Adrenal gland (tissue), 12 donors: Measurements from ENCODE around the gene TTC4. TPM values are rescaled to one million over a fixed set of nuclear protein-coding genes. Genes with fewer than 3 reads are reported as not detected.

ENCODE experiments used
- DNase-seq, 7 donors: peaks; one replicate each; pipeline ENCODE4 v3.0.0-alpha.2; 2019 to 2020
- H3K27ac ChIP-seq, 5 donors: fragments of 200-600 bp; sonication (generic) in 4 of 5; 1 replicate in 3 of 5; 2 replicates in 2 of 5; pipeline versions ENCODE4 v1.5.1 to v1.8.0; 2016 to 2020; ENCODE audit warnings: mild to moderate bottlenecking in 1 of 5
- H3K27me3 ChIP-seq: fragments of 200-600 bp; 2 replicates; pipeline ENCODE4 v1.8.0; 2021
- H3K36me3 ChIP-seq, 2 donors: fragments of 200-600 bp; replicated peaks in 1 of 2; 1 replicate in 1 of 2; 2 replicates in 1 of 2; pipeline versions ENCODE4 v1.5.1 to v1.8.0; 2018 to 2022
- H3K4me1 ChIP-seq, 2 donors: fragments of 200-600 bp; replicated peaks in 1 of 2; 1 replicate in 1 of 2; 2 replicates in 1 of 2; pipeline versions ENCODE4 v1.5.1 to v1.8.0; 2018 to 2021
- H3K4me3 ChIP-seq, 4 donors: fragments of 200-600 bp; sonication (generic) in 3 of 4; one replicate each; pipeline ENCODE4 v1.5.1; 2016 to 2018
- H3K9me3 ChIP-seq, 3 donors: fragments of 200-600 bp; sonication (generic) in 1 of 3; replicated peaks in 1 of 3; 1 replicate in 2 of 3; 2 replicates in 1 of 3; pipeline versions ENCODE4 v1.5.1 to v1.8.0; 2016 to 2021
- POLR2A ChIP-seq, 2 donors: fragments of 450-650 bp; IDR thresholded peaks; one replicate each; pipeline ENCODE4 v1.6.1; 2017; ENCODE audit warnings: antibody characterized with exemption in 2 of 2, mild to moderate bottlenecking in 2 of 2, moderate library complexity in 1 of 2
- WGBS, 4 donors: extraction: QIAGEN DNeasy Blood & Tissue Kit in 2 of 4; methylation state at CpG; one replicate each; pipeline versions ENCODE4 v1.1.5 to v1.1.7; 2013 to 2017; 5-methylcytosine and 5-hydroxymethylcytosine counted together
- intact Hi-C, 2 donors: fragments of 100-400 bp; cut with DNase I; formaldehyde crosslinking; loops; one replicate each; pipeline versions ENCODE4 v1.14.1 to v1.15.0; 2022 to 2023
- polyA plus RNA-seq, 3 donors: library from polyadenylated mRNA; stranded (reverse); fragments of 200-250 nt in 2 of 3; fragments of 350-450 nt in 1 of 3; fragmentation: Illumina TruSeq in 1 of 3; extraction: RNeasy Lipid Tissue Mini Kit (QIAGEN cat#74804) in 1 of 3; gene quantifications; one replicate each; pipeline ENCODE4 v1.2.3, GENCODE V29; 2013 to 2014
- total RNA-seq, 9 donors: library from RNA; depleted of rRNA in 4 of 9; stranded (reverse); fragments of >200 nt in 4 of 9; fragments of 120-200 nt in 1 of 9; fragmentation: NEBNext Ultra II Directional in 1 of 9; extraction: Animal tissue kit (Norgen Biotek cat#: 25700) in 1 of 9; gene quantifications; one replicate each; pipeline versions ENCODE4 v1.1.0 to v1.2.4, GENCODE V29; 2013 to 2023
- TF ChIP-seq, protein P1 (sequence below), 6 experiments: fragments of 450-650 bp in 4 of 6; fragments of 200-600 bp in 2 of 6; sonication (generic) in 1 of 6; IDR thresholded peaks; 1 replicate in 5 of 6; 2 replicates in 1 of 6; pipeline versions ENCODE4 v1.5.1 to v1.8.0; 2016 to 2021; ENCODE audit warnings: antibody characterized with exemption in 6 of 6, mild to moderate bottlenecking in 2 of 6, moderate library complexity in 1 of 6
- donor health status: healthy with polysubstance abuse.
- donor health status: Bipolar disorder and iron deficiency.
- donor health status: DM: yes; HTN: yes; CAD: no.
- donor health status: DM: no; HTN: no; CAD: no.
- donor health status: DM: no; HTN: no; CAD: no.
- donor health status: DM: yes; HTN: yes; CAD: no.

TTC4 gene
- total and polyA plus RNA-seq, 12 donors = 7.0 to 59.9 (median 18.6) TPM

DNA sequence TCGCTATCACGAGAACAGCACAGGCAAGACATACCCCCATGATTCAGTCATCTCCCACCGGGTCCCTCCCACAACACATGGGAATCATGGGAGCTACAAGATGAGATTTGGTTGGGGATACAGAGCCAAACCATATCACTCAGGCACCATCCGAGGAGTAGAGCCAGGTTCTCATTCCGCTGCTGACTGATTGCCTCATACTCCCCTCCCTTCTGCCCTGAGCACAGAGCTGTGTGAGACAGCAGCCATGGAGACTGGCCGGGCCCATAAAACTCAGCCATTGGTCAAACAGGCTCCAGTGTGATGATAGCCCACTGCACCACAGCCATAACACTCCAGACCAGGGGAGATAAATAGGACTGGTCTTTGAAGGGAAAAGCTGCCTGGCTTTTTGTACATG, 22.6 kb downstream of the TTC4 start:
- DNase-seq = no peak
- H3K27me3 ChIP-seq = no peaks in the 10 kb centered on the region
- peaks cover 0 to 86% of the 10 kb centered on the region in 2 donors for H3K36me3 ChIP-seq
- no peaks in the 10 kb centered on the region for H3K9me3 ChIP-seq
- no peak overlapping the region for H3K4me3 ChIP-seq
- H3K27ac ChIP-seq = no peak overlapping the region
- TF ChIP-seq, protein P1, sequence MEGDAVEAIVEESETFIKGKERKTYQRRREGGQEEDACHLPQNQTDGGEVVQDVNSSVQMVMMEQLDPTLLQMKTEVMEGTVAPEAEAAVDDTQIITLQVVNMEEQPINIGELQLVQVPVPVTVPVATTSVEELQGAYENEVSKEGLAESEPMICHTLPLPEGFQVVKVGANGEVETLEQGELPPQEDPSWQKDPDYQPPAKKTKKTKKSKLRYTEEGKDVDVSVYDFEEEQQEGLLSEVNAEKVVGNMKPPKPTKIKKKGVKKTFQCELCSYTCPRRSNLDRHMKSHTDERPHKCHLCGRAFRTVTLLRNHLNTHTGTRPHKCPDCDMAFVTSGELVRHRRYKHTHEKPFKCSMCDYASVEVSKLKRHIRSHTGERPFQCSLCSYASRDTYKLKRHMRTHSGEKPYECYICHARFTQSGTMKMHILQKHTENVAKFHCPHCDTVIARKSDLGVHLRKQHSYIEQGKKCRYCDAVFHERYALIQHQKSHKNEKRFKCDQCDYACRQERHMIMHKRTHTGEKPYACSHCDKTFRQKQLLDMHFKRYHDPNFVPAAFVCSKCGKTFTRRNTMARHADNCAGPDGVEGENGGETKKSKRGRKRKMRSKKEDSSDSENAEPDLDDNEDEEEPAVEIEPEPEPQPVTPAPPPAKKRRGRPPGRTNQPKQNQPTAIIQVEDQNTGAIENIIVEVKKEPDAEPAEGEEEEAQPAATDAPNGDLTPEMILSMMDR (IDR thresholded peaks at IDR 0.05) = no peak
- no peak for TF ChIP-seq POLR2A (IDR thresholded peaks at IDR 0.05)
- WGBS, 4 donors = 90 to 97% (median 94%) methylated on average over 6 of the region's 6 CpGs
- H3K4me1 ChIP-seq = no peaks in the 10 kb centered on the region
- intact Hi-C loops = no loop called here

DNA sequence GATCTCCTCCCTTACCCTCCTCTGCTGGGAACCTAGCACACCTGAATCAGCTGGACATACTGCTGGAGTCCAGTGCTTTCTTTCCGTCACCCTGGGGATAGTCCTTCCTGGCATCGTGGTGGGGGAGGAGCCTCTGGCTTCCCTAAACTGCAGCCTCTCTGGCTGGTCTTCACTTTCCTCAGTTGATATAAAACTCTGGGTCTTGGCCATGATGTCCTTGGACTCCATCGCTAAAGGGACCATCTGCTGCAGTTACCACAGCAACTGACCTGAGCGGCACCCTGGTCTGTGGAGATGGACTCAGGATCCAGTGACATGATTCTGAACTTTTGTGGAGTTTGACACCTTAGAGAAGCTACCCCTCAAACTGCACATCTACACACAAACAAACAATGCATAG, 25.9 kb downstream of the TTC4 start:
- TF ChIP-seq, protein P1 (IDR thresholded peaks at IDR 0.05) = no peak
- no peak for TF ChIP-seq POLR2A (IDR thresholded peaks at IDR 0.05)
- Histone ChIP-seq H3K4me3 (no peak overlapping the region), H3K27ac (no peak overlapping the region), H3K36me3 (peaks cover 0 to 59% of the 10 kb centered on the region in 2 donors), H3K9me3 (no peaks in the 10 kb centered on the region), H3K4me1 (no peaks in the 10 kb centered on the region), H3K27me3 (no peaks in the 10 kb centered on the region)
- DNase-seq = no peak
- WGBS, 4 donors = 80 to 91% (median 87%) methylated on average over 4 of the region's 4 CpGs
- intact Hi-C loops = no loop called here

DNA sequence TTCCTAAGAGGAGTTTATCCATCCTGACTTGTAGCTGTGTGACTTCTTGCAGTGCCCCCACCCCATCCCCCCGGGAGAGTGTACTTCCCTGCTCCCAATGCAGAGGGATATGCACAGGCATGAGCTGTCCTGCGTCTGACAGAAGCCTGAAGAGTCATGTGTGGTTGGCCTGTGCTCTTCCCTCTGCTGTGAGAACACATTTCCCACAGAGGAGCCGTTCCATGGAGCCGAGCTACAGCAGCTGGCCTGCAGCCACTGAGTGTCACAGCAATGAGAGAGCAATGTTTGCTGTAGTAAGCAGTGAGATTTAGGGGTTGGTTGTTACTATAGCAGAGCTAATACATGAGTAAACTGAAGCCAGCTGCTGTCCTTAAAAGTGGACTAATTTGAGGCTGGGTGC, 26.6 kb downstream of the TTC4 start:
- 58 to 69% (median 66%) methylated on average over 4 of the region's 4 CpGs for WGBS, 4 donors
- intact Hi-C loops = no loop called here
- peaks cover 0 to 51% of the 10 kb centered on the region in 2 donors for H3K36me3 ChIP-seq

GRCh38 chr1:54743416-54744226, 28.0 kb downstream of the TTC4 start:
- Histone ChIP-seq H3K36me3 (peaks cover 0 to 38% of the 10 kb centered on the region in 2 donors), H3K27ac (no peak overlapping the region), H3K9me3 (no peaks in the 10 kb centered on the region), H3K4me1 (no peaks in the 10 kb centered on the region), H3K27me3 (no peaks in the 10 kb centered on the region), H3K4me3 (no peak overlapping the region)
- TF ChIP-seq, protein P1 (IDR thresholded peaks at IDR 0.05) = no peak
- TF ChIP-seq POLR2A (IDR thresholded peaks at IDR 0.05) = no peak
- peak in 1 of 7 donors; percentile 28 for DNase-seq
- WGBS, 4 donors = 66 to 85% (median 80%) methylated on average over 9 to 12 of the region's 12 CpGs
- intact Hi-C loops = no loop called here

More for the DNA sequence above, 26.6 kb downstream of the TTC4 start:
- H3K27ac ChIP-seq = no peak overlapping the region
- no peak for DNase-seq
- TF ChIP-seq, protein P1 (IDR thresholded peaks at IDR 0.05) = no peak
- TF ChIP-seq POLR2A (IDR thresholded peaks at IDR 0.05) = no peak
- H3K4me1 ChIP-seq = no peaks in the 10 kb centered on the region
- no peaks in the 10 kb centered on the region for H3K9me3 ChIP-seq
- no peak overlapping the region for H3K4me3 ChIP-seq
- H3K27me3 ChIP-seq = no peaks in the 10 kb centered on the region
